Measurements from ENCODE around the gene HAUS6.

DNA sequence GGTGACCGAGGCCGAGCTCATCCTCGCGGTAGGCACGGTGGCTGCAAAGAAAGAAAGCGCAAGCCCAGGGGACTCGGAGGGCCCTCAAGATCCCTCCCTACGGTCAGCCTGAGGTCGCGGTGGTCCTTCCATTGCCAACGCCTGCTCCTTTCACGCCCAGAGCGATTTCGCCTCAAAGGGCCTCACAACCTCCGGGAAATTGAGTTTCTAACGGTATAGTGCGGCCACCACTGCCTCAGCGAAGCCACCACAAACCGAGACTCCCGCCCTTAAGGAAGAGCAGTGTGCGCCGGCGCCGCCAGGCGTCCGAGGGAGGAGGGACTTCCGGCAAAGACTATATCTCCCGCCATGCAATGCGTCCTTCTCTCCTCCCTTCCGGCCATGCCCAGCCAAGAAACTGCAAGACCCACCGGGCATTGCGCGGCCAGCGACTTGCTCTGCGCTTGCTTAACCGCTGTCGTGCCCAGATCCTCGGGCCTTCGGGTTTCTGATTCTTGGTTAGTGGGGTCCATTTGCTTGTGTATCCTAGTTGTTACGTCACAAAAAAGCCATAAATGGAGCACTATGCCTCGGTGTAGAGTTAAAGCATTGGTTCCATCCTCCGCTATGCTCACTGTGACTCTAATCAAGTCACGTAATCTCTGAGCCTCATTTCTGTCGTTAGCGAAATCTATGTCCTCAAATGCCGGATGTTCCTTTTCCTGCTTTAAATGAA lies at the start of gene HAUS6:
- TF ChIP-seq, protein P1, sequence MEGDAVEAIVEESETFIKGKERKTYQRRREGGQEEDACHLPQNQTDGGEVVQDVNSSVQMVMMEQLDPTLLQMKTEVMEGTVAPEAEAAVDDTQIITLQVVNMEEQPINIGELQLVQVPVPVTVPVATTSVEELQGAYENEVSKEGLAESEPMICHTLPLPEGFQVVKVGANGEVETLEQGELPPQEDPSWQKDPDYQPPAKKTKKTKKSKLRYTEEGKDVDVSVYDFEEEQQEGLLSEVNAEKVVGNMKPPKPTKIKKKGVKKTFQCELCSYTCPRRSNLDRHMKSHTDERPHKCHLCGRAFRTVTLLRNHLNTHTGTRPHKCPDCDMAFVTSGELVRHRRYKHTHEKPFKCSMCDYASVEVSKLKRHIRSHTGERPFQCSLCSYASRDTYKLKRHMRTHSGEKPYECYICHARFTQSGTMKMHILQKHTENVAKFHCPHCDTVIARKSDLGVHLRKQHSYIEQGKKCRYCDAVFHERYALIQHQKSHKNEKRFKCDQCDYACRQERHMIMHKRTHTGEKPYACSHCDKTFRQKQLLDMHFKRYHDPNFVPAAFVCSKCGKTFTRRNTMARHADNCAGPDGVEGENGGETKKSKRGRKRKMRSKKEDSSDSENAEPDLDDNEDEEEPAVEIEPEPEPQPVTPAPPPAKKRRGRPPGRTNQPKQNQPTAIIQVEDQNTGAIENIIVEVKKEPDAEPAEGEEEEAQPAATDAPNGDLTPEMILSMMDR (IDR thresholded peaks at IDR 0.05 in 8 of 11, conservative IDR thresholded peaks at IDR 0.05 in 3 of 11) = peak; percentile 56 to 95 (median 84)
- TF ChIP-seq POLR2A (IDR thresholded peaks at IDR 0.05) = no peak

All from spleen (tissue), 7 donors.